Activated CD8-positive, alpha-beta memory T cell treated with anti-CD3 and anti-CD28 coated beads for 24 hours (primary cell): ENCODE data around the gene PHF3.
"Not testable (repeated sequence)": the region's sequence is repeated elsewhere in the genome, so short reads cannot be mapped to it uniquely, and the experiment has no call there.

Experiments used
- DNase-seq: peaks from one replicate; pipeline ENCODE4 v3.0.0-alpha.2; 2020

PHF3 gene

DNA sequence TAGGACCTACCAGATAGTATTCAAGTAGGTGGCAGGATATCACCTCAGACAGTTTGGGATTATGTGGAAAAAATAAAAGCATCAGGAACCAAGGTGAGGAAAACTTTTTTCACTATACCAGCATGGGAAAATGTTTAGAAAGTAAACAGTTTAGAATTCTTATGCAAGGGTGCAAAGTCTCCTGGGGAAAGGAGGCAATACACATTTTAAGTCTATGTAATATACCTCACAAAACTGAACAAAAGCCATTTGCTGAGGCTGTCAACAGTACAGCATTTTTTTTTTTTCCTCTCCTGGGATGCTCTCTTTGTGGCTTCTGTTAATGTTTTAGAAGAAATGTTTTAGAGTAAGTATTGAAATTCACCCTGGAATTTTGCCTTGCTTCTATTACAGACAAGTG, 73.5 kb downstream of the PHF3 start:
- DNase-seq, result no peak

- no peak for DNase-seq
Observed at GRCh38 chr6:63713332-63713731, 77.7 kb downstream of the PHF3 start.

- no peak for DNase-seq
Observed at GRCh38 chr6:63714091-63714490, 78.5 kb downstream of the PHF3 start.

- no peak for DNase-seq
Observed at GRCh38 chr6:63716169-63716568, 80.6 kb downstream of the PHF3 start.

DNA sequence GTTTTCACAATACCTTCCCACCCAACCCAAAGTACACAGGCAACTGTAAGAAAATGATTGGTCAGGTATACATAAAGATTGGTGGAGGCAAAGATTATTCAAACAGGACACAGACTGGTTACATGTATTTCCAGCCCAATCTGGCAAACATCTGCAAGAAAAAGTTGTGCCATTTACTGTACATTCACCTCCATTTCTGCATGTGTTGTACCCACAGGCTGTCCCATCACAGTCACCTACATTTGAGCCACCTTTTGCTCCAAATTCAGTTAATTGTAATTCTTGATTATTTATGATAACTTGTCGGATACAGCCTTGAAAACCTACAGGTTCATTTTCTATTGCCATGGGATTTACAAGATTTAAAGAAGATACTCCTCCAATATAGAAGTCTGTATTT, 85.6 kb downstream of the PHF3 start:
- no peak for DNase-seq

- DNase-seq, result no peak
Observed at GRCh38 chr6:63724721-63725120, 89.1 kb downstream of the PHF3 start.

DNA sequence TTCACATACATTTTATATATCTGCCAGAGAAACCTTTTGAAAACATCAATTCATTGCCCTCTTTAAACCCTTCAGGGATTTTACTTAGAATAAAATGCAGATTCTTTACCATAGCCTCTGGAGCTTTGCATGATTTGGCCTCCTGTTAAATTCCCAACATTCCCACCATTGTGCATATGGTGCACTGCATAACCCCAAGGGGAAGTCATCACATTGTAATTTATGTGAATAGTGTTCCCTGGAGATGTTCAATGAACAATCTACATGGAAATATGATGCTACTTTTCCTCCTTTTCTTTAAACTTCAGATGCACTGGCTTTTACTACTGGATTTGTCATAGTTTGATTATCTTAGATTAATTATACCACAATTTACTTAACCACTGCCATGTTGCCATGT, 94.7 kb downstream of the PHF3 start:
- DNase-seq, result no peak

- DNase-seq, result no peak
Observed at GRCh38 chr6:63731930-63732329, 96.3 kb downstream of the PHF3 start.

- DNase-seq, result no peak
Observed at GRCh38 chr6:63732336-63732735, 96.7 kb downstream of the PHF3 start.

- DNase-seq, result no peak
Observed at GRCh38 chr6:63734923-63735322, 99.3 kb downstream of the PHF3 start.

DNA sequence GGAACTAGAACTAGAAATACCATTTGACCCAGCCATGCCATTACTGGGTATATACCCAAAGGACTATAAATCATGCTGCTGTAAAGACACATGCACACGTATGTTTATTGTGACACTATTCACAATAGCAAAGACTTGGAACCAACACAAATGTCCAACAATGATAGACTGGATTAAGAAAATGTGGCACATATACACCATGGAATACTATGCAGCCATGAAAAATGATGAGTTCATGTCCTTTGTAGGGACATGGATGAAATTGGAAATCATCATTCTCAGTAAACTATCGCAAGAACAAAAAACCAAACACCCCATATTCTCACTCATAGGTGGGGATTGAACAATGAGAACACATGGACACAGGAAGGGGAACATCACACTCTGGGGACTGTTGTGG, 102.6 kb downstream of the PHF3 start:
- DNase-seq, result not testable (repeated sequence)

- no peak for DNase-seq
Observed at GRCh38 chr6:63739094-63739687, 103.6 kb downstream of the PHF3 start.

- DNase-seq, result no peak
Observed at GRCh38 chr6:63740709-63741108, 105.1 kb downstream of the PHF3 start.

DNA sequence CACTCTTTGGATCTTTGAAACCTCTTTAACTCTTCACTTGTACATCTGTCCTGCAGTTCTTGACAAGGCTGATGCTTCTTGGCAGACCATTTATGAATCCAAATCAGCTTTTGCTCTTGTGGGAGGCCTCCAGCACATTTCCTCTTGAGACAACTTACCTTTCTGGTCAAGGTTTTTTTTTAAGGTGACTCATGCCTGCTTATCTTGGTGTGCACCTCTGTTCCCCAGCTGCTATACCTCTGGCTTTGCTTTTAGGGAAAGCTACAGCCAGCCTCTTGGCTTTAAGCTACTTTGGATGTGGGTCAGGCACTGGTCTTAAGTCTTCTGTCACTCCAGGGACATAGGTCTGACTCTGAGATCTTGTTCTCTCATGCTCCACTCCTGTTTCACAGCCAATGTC, 106.5 kb downstream of the PHF3 start:
- DNase-seq, result no peak

- DNase-seq, result no peak
Observed at GRCh38 chr6:63743691-63744090, 108.1 kb downstream of the PHF3 start.

DNA sequence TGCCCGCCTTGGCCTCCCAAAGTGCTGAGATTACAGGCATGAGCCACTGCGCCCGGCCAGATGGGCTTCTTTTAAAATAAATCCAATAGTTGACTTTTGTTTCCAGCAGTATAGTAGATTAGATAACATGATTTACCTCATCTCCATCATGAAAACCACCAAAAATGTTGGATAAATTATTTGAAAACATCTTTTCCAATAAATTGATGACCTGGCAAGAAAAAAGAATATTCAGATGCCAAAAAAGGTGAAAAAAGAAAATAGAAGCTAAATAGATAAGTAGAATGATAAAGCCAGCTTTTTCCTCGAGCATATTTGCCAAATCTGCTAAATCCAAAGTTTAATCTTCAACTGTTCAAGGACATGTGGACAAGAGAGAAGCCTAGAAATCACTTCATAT, 109.2 kb downstream of the PHF3 start:
- no peak for DNase-seq

DNA sequence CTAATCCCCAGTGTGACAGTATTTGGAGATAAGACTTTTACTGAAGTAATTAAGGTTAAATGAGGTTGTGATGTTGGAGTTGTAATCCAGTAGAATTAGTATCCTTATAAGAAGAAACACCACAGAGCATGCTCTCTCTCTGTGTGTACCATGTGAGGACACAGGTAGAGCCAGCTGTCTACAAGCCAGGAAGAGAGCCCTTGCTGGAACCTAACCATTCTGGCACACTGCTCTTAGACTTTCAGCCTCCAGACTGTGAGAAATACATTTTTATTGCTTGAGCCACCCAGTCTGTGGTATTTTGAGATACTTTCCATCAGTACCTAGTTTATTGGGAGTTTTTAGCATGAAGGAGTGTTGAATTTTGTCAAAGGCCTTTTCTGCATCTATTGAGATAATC, 110.2 kb downstream of the PHF3 start:
- no peak for DNase-seq

GRCh38 chr6:63750400-63750799, 114.8 kb downstream of the PHF3 start:
- DNase-seq, result no peak

GRCh38 chr6:63757275-63757674, 121.7 kb downstream of the PHF3 start:
- not testable (repeated sequence) for DNase-seq

DNA sequence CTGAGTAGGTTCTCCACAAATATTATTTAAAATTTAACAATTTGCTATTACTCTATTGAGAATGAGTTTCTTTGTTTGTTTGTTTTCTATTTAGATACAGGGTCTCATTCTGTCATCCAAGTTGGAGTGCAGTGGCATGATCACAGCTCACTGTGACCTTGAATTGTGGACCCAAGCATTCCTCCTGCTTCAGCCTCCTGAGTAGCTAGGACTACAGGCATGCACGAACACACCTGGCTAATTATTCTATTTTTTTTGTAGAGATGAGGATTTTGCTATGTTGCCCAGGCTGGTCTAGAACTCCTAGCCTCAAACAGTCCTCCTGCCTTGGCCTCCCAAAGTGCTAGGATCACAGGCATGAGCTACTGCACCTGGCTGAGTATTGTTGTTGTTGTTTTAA, 122.2 kb downstream of the PHF3 start:
- DNase-seq, result no peak

DNA sequence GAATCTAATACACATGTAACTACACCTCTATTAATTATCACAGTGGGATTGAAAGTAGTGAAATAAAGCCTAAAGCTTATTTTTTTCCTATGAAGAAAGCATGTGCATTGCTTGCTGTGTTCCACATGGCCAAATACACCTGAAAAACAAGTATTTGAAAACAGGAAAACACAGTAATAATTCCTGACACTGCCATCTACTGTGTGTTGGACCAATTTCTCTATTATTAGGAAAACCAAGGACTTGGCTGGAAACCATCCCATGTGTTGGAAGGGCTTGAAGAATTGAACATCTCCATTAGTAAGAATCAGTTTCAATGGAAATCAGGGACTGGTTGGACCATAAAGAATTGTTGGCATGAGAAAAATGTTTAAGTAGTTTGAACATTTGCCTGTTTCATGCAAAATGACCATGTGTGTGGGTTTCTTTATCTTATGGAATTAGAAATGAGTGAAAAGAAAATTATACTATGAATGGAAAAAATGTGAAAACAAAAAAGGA, 124.1 kb downstream of the PHF3 start:
- no peak for DNase-seq

- no peak for DNase-seq
Observed at GRCh38 chr6:63760199-63760598, 124.6 kb downstream of the PHF3 start.

DNA sequence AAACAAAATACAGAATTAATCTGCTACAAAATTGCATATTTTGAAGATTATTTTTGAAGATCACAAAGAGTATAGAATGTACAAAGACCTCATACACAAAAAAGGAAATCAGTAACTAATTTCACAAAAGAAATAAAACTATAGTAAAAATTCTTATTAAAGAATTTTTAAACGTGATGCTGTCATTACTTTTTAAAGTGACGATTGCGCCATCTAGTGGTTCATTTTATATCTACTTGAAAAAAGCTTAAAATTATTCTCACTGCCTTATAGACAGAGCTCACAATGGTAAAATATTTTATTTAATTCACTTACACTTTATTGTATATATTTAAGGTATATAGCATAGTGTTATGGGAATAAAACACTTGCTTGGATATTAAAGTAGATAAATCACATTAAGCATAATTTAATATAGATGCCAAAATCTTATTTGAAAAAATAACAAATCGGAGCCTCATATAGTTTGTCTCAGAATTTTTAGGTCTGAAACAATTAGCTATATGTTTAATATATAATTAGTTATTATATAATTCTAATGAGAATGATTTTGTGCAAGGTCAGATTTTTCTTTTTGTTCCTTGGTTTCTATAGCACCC, 128.8 kb downstream of the PHF3 start:
- no peak for DNase-seq
